Activated T-cell treated with anti-CD3 and anti-CD28 coated beads, Interleukin-2, amount 50 U/mL, for 72 hours (primary cell): ENCODE data around the gene PCNX1. TPM values are rescaled to one million over a fixed set of nuclear protein-coding genes. Genes with fewer than 3 reads are reported as not detected.

Source experiments
- ATAC-seq, 2 donors: fragments of 150-1000 bp; cut with Tn5 transposase; replicated peaks in 1 of 2; 2 replicates each; pipeline ENCODE4 v1.10.0; 2021; ENCODE audit warnings: moderate library complexity in 2 of 2, mild to moderate bottlenecking in 1 of 2
- DNase-seq, 2 donors: peaks; one replicate each; pipeline ENCODE4 v3.0.0; 2021 to 2022; ENCODE audit warnings: mixed read lengths in 1 of 2
- H3K27ac Mint-ChIP-seq: one replicate; pipeline ENCODE4 v1.8.0; 2022; ENCODE audit warnings: mild to moderate bottlenecking, moderate library complexity, mixed read lengths
- H3K27me3 Mint-ChIP-seq: one replicate; pipeline ENCODE4 v1.8.0; 2022; ENCODE audit warnings: low read depth, mixed read lengths
- H3K36me3 Mint-ChIP-seq, 2 donors: one replicate each; pipeline ENCODE4 v1.8.0; 2022; ENCODE audit warnings: mixed read lengths in 2 of 2, mild to moderate bottlenecking in 1 of 2; ENCODE audit not compliant: insufficient read depth in 2 of 2
- H3K4me1 Mint-ChIP-seq: one replicate; pipeline ENCODE4 v1.8.0; 2022; ENCODE audit warnings: low read depth, mixed read lengths
- H3K4me3 Mint-ChIP-seq, 2 donors: one replicate each; pipeline ENCODE4 v1.8.0; 2022; ENCODE audit warnings: mild to moderate bottlenecking in 2 of 2, mixed read lengths in 2 of 2, moderate library complexity in 2 of 2
- H3K9me3 Mint-ChIP-seq, 2 donors: one replicate each; pipeline ENCODE4 v1.8.0; 2022; ENCODE audit warnings: mixed read lengths in 2 of 2
- total RNA-seq, 2 donors: library from RNA; stranded (reverse); gene quantifications; one replicate each; pipeline ENCODE4 v1.2.3, GENCODE V29; 2022

Gene PCNX1
- total RNA-seq, 2 donors from 2014 or later: 83.3 to 85.8 TPM

DNA sequence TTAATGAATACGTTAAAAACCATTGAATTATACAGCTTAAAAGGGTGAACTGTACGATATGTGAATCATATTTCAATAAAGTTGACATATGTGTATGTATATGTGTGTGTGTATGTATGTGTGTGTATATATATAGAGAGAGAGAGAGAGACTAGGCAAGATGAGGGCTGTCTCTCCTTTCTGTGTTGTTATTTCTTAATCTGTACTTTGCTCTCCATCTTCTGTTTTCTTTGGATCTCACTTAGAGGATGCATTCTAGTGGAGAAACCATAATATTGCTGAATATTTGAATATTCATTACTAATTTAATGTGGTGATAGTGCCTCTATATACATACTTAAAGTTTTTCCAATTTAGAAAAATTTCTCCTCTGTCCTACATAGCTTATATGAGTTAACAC, 50.5 kb downstream of the PCNX1 start:
- Mint-ChIP-seq H3K4me1 (peaks cover 49% of the 10 kb centered on the region), H3K4me3 (no peak overlapping the region), H3K27me3 (no peaks in the 10 kb centered on the region), H3K9me3 (no peaks in the 10 kb centered on the region), H3K36me3 (peaks cover 2 to 5% of the 10 kb centered on the region in 2 donors), H3K27ac (peak overlapping the region; percentile 76)
- ATAC-seq (no peak), DNase-seq (no peak)

DNA sequence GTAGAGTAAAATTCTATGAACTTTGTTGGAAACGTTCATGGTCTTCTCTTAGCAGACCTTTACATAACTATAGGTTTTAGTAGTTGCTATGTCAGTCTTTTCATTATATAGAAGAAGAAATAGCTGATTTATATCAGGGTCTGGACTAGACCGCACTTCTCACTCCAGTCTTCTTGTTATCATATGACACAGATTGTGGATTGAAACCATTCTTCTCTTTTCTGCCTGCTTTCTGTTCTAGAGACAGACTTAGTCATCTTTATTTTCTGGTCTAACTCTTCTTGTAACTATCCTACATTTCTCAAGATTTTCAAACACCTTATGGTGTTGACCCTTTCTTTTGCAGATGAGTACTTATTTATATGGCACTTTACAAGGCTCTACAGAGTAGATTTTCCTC, 55.7 kb downstream of the PCNX1 start:
- H3K27ac Mint-ChIP-seq: peak overlapping the region; percentile 84
- peaks cover 27% of the 10 kb centered on the region for H3K4me1 Mint-ChIP-seq
- no peaks in the 10 kb centered on the region for H3K9me3 Mint-ChIP-seq
- H3K4me3 Mint-ChIP-seq: peak overlapping the region in 1 of 2 donors; percentile 60
- H3K27me3 Mint-ChIP-seq: no peaks in the 10 kb centered on the region
- no peak for DNase-seq
- peak in 1 of 2 donors; percentile 70 for ATAC-seq
- peaks cover 3 to 11% of the 10 kb centered on the region in 2 donors for H3K36me3 Mint-ChIP-seq

DNA sequence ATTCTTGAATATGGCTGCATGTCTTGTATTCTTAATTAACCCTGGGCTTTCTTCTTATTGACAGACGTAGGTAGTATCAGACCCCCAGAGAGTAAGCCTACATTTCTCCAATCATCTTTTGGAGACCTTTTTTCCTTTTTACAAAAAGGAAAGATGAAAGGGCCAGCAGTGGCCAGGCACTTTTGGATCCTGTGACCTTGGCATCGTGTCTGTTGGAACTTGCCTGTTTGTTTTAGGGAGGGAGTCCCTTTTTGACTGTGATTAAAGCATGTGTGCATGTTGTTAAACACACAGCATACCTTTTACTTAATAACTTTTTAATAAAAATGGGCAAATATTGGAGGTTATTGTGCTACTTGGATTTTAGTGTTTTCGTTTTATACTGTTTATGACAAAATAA, 57.2 kb downstream of the PCNX1 start:
- peaks cover 2 to 10% of the 10 kb centered on the region in 2 donors for H3K36me3 Mint-ChIP-seq
- H3K4me3 Mint-ChIP-seq: no peak overlapping the region
- no peaks in the 10 kb centered on the region for H3K9me3 Mint-ChIP-seq
- peak overlapping the region; percentile 65 for H3K27ac Mint-ChIP-seq
- H3K27me3 Mint-ChIP-seq: no peaks in the 10 kb centered on the region
- peaks cover 27% of the 10 kb centered on the region for H3K4me1 Mint-ChIP-seq
- ATAC-seq (no peak), DNase-seq (no peak)

DNA sequence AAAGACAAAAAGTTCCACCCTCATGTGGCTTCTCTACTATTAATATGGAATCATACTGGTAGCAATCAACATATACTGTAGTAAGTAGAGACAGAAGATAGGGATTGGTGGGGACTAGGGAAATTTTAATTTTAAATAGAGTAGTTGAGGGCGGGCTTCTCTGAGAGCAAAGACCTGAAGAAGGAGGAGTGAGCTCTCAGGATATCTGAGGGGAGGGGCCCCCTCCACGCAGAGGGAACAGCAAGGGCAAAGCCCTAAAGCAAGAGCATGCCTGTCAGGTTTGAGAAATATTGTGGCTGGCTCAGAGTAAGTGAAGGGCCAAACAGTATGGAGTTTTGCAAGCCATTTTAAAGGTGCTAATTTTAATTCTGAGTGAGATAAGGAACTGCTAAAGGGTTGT, 64.3 kb downstream of the PCNX1 start:
- ATAC-seq (no peak), DNase-seq (no peak)
- Mint-ChIP-seq H3K4me3 (no peak overlapping the region), H3K9me3 (no peaks in the 10 kb centered on the region), H3K27ac (peak overlapping the region; percentile 77), H3K27me3 (no peaks in the 10 kb centered on the region), H3K36me3 (peaks cover 0 to 9% of the 10 kb centered on the region in 2 donors), H3K4me1 (peaks cover 12% of the 10 kb centered on the region)

DNA sequence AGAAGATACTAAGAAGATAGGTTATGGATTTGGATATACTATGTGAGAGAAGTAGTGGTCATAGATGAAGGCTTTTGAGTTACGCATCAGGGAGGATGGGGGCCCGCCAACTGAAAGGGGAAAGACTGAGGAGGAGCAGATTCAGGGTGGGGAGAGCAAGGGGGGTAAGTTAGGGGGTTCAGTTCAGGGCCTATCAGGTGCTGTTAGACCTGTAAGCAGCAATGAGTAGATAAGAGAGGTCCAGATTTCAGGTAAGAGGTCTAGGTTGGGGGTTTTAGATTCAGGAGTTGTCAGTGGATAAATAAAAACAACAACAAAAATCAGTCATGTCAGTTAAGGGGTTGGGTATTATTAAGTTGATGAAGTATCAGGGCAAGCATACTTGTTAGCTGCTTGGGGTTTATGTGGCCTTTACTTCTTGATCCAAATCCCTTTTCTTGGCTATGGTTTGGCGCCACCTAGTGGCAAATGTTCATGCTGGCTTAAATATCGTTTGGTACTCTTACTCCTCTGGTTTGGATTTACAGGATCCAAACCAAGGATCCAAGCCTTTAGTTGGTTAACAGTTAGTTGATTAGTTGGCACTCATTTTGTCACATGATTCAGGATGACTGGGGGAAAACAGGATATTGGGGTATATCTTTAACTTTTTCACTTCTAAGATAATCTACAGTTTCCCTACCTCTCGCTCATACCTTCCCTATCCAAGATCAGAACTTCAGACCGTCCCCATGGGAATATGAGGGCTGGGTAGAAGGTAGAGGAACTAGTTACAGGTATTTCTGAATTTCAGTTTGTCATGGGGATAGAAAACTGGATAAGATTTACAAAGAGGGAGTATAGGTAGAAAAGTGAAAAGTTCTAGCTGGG, 65.1 kb downstream of the PCNX1 start:
- Mint-ChIP-seq H3K27ac (peak overlapping the region; percentile 7), H3K9me3 (no peaks in the 10 kb centered on the region), H3K4me1 (peaks cover 12% of the 10 kb centered on the region), H3K4me3 (no peak overlapping the region), H3K36me3 (peaks cover 3 to 17% of the 10 kb centered on the region in 2 donors), H3K27me3 (no peaks in the 10 kb centered on the region)
- peak; percentile 80 to 83 for DNase-seq
- ATAC-seq: peak; percentile 61 to 66

DNA sequence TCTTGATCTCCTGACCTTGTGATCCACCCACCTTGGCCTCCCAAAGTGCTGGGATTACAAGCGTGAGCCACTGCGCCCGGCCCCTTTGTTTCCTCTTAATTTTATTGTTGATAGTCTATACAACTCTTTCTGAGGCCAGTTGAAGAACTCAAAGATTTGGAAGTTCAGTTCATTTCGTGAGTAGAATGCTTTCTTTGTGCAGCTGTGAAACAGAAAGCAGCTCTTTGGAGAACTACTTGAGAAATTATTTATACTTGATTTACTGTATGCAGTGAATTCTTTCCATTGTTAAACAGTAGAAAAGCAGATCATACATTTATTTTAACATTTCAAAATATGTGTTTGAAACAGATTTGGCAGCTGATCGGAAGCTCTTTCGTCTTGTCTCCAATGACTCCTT, 69.3 kb downstream of the PCNX1 start:
- Mint-ChIP-seq H3K36me3 (peaks cover 7 to 18% of the 10 kb centered on the region in 2 donors), H3K4me3 (no peak overlapping the region), H3K27me3 (no peaks in the 10 kb centered on the region), H3K9me3 (no peaks in the 10 kb centered on the region), H3K4me1 (peaks cover 34% of the 10 kb centered on the region), H3K27ac (peak overlapping the region; percentile 25)
- no peak for ATAC-seq
- no peak for DNase-seq

DNA sequence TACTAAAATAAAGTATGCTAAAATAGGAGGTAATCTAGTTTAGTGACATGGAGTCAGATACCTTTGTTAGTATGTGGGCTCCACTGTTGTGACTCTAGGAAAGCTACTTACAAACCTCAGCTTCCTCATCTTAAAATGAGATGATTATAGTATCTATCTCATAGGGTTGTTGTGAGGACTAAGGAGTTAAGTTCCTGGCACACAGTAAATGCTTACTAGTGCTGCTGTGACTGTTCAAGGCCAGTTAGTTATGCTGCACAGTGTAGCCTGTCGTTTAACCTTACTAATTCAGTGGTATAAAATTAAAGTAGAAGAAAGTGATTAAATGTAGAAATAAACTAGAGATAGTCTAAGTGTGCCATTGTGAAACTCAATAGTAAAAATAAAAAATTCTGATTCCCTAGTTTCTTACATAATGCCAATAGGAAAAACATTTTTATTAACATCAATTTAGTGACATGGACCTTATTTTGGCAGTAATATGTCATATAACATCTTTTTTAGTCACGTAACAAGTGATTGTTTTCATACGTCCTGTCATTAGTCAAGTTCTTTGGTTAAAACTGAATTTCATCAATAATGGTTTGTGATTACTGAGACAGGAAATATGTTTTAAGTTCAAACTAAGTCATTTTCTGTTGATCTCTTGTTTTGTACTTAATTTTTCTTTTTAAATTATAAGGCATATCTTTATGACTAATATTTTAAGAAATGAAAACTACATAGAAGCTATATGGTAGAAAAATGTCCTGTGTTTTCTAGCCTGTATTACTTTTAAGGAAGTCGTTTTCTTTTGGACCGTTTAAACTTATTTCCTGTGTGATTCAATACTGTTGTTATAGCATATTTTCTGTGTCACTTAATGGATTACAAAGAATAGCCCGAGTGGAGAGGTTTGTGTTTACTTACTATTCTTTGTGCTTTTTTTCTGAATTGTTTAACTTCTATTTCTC, 74.0 kb downstream of the PCNX1 start:
- H3K9me3 Mint-ChIP-seq: no peaks in the 10 kb centered on the region
- H3K4me3 Mint-ChIP-seq: peak overlapping the region; percentile 47 to 86
- H3K36me3 Mint-ChIP-seq: peaks cover 7 to 15% of the 10 kb centered on the region in 2 donors
- H3K27ac Mint-ChIP-seq: peak overlapping the region; percentile 98
- ATAC-seq: peak; percentile 40 to 79
- H3K4me1 Mint-ChIP-seq: peaks cover 31% of the 10 kb centered on the region
- no peaks in the 10 kb centered on the region for H3K27me3 Mint-ChIP-seq
- no peak for DNase-seq

DNA sequence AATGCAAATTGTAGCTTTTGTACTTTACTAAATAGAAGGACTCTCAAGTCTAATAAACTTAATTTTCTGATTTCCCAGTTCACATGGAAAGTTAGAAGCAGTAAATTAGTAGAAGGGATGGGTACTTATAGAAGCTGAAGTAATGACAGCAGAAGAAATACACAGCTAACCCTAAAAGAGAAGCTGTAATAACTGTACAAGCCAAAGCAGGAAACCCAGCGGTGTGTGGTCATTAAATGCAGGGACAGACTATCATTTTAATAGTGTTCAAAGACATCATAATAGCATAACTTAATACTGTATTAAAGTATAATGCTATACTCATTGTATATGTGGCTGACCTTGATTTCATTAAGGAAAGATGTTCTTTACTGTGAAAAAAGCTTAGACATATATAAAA, 74.9 kb downstream of the PCNX1 start:
- H3K4me1 Mint-ChIP-seq: peaks cover 36% of the 10 kb centered on the region
- peak overlapping the region in 1 of 2 donors; percentile 67 for H3K4me3 Mint-ChIP-seq
- peak overlapping the region; percentile 85 for H3K27ac Mint-ChIP-seq
- DNase-seq: no peak
- no peaks in the 10 kb centered on the region for H3K27me3 Mint-ChIP-seq
- no peaks in the 10 kb centered on the region for H3K9me3 Mint-ChIP-seq
- H3K36me3 Mint-ChIP-seq: peaks cover 4 to 7% of the 10 kb centered on the region in 2 donors
- no peak for ATAC-seq

DNA sequence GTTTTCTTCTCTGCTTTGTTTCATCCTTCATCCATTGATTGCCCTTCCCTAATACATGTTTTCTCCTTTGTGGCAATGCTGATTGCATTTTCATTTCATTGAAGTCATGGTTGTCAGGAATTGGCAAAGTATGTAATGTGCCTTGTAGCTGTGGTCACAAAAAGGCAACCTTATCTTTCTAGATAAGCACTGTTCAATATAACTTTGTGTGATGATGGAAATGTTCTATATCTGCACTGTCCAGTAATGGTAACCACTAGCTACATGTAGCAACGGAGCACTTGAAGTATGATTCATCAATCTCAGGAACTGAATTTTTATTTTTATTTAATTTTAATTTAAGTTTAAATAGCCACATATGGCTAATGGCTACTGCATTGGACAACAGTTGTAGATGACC, 79.8 kb downstream of the PCNX1 start:
- ATAC-seq (no peak), DNase-seq (no peak)
- Mint-ChIP-seq H3K36me3 (peaks cover 0 to 5% of the 10 kb centered on the region in 2 donors), H3K9me3 (no peaks in the 10 kb centered on the region), H3K4me3 (peak overlapping the region in 1 of 2 donors; percentile 41), H3K4me1 (peaks cover 18% of the 10 kb centered on the region), H3K27ac (no peak overlapping the region), H3K27me3 (no peaks in the 10 kb centered on the region)

DNA sequence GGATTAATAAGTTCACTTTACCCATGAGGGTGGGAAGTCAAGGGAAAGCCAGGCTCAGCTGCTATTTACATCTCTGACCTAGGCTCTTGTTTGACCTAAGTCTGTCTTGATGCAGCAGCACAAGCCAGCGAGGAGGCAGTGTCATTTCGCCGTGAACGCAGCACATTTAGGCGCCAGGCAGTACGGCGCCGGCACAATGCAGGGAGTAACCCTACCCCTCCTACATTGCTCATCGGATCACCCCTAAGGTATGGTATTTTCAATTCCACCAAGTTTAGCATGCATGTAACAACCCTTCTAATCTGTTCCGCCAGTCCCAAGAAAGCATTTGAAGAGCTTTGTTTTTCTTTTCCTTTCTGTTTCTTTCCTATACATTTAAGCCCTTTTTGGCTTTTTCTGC, 81.2 kb downstream of the PCNX1 start:
- Mint-ChIP-seq H3K27me3 (no peaks in the 10 kb centered on the region), H3K4me3 (peak overlapping the region; percentile 51 to 67), H3K4me1 (peaks cover 16% of the 10 kb centered on the region), H3K27ac (peak overlapping the region; percentile 61), H3K9me3 (no peaks in the 10 kb centered on the region), H3K36me3 (peaks cover 0 to 7% of the 10 kb centered on the region in 2 donors)
- ATAC-seq (peak in 1 of 2 donors; percentile 88), DNase-seq (no peak)

DNA sequence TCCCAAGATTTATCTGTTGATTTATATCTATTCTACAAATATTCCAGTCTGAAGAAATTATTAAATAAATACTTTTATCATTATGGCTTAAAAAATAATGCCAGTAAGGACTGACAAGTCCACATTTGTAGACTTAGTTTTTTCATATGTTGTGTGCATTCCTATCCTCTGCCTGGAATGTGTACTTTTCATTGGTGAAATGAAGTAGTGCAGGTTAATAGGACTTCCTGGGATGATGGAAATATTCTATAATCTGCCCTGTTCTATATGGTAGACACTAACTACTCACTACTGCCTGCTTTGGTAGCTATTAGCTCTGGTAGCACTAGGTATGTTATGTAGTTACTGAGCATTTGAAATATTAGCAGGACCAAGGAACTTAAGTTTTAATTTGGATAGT, 86.7 kb downstream of the PCNX1 start:
- Mint-ChIP-seq H3K9me3 (no peaks in the 10 kb centered on the region), H3K27ac (no peak overlapping the region), H3K36me3 (peaks cover 3 to 7% of the 10 kb centered on the region in 2 donors), H3K27me3 (no peaks in the 10 kb centered on the region), H3K4me1 (peaks cover 31% of the 10 kb centered on the region), H3K4me3 (no peak overlapping the region)
- ATAC-seq: no peak
- no peak for DNase-seq

DNA sequence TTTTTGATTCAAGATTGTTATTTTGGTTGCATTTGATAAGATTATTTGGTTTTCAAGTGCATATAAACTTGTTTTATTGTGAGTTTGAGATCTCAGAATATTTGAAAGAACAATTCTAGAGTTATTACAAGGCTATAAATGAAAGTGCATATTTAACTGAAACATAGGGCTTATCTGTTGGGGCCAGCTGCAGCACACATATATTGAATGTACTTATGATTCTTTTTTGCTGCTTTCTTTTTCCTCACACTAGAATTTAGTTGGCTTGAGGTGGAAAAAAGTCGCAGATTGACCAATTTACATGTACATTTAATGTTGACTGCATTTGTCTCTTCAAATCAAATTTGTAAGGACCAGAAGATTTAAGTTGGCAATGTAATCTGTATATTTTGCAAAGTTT, 88.0 kb downstream of the PCNX1 start:
- H3K27me3 Mint-ChIP-seq: no peaks in the 10 kb centered on the region
- ATAC-seq (no peak), DNase-seq (no peak)
- peaks cover 42% of the 10 kb centered on the region for H3K4me1 Mint-ChIP-seq
- peak overlapping the region in 1 of 2 donors; percentile 61 for H3K4me3 Mint-ChIP-seq
- H3K27ac Mint-ChIP-seq: peak overlapping the region; percentile 38
- H3K9me3 Mint-ChIP-seq: no peaks in the 10 kb centered on the region
- peaks cover 3 to 7% of the 10 kb centered on the region in 2 donors for H3K36me3 Mint-ChIP-seq

DNA sequence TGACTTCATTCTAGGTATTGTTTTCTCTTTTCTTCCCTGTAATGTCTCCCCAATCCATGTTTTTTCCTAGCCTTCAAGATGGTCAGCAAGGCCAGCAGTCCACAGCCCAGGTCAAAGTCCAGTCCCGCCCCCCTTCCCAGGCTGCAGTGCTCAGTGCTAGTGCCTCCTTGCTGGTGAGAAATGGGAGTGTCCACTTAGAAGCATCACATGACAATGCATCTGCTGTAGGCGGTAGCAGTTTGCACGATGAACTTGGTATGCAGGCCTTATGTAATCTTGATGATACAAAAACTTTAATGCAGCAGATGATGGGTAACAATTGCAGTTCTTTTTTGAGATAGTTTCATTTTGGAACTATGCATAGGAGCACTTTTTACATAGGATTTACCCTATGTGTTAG, 88.4 kb downstream of the PCNX1 start:
- H3K4me3 Mint-ChIP-seq: peak overlapping the region in 1 of 2 donors; percentile 61
- peak in 1 of 2 donors; percentile 43 for ATAC-seq
- peak overlapping the region; percentile 38 for H3K27ac Mint-ChIP-seq
- no peak for DNase-seq
- H3K36me3 Mint-ChIP-seq: peaks cover 3 to 7% of the 10 kb centered on the region in 2 donors
- no peaks in the 10 kb centered on the region for H3K27me3 Mint-ChIP-seq
- no peaks in the 10 kb centered on the region for H3K9me3 Mint-ChIP-seq
- peaks cover 42% of the 10 kb centered on the region for H3K4me1 Mint-ChIP-seq
